ENCODE results near the gene COL19A1.

The COL19A1 gene

GRCh38 chr6:69942485-69942884 lies 76.1 kb downstream of the COL19A1 start:
- TF ChIP-seq, protein P1, sequence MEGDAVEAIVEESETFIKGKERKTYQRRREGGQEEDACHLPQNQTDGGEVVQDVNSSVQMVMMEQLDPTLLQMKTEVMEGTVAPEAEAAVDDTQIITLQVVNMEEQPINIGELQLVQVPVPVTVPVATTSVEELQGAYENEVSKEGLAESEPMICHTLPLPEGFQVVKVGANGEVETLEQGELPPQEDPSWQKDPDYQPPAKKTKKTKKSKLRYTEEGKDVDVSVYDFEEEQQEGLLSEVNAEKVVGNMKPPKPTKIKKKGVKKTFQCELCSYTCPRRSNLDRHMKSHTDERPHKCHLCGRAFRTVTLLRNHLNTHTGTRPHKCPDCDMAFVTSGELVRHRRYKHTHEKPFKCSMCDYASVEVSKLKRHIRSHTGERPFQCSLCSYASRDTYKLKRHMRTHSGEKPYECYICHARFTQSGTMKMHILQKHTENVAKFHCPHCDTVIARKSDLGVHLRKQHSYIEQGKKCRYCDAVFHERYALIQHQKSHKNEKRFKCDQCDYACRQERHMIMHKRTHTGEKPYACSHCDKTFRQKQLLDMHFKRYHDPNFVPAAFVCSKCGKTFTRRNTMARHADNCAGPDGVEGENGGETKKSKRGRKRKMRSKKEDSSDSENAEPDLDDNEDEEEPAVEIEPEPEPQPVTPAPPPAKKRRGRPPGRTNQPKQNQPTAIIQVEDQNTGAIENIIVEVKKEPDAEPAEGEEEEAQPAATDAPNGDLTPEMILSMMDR (IDR thresholded peaks at IDR 0.05) = no peak
- Histone ChIP-seq H3K27ac (no peak overlapping the region), H3K4me3 (ENCODE audit: low read depth in 1 of 2, low read length in 1 of 2) (no peak overlapping the region), H3K27me3 (no peaks in the 10 kb centered on the region), H3K4me1 (ENCODE audit: control insufficient read depth in 1 of 2, insufficient read depth in 1 of 2, low read depth in 1 of 2, low read length in 1 of 2) (no peaks in the 10 kb centered on the region), H3K9me3 (no peaks in the 10 kb centered on the region), H3K36me3 (no peaks in the 10 kb centered on the region)

GRCh38 chr6:69945192-69945591 lies 78.8 kb downstream of the COL19A1 start:
- Histone ChIP-seq H3K9me3 (no peaks in the 10 kb centered on the region), H3K27ac (no peak overlapping the region), H3K27me3 (no peaks in the 10 kb centered on the region), H3K4me1 (ENCODE audit: control insufficient read depth in 1 of 2, insufficient read depth in 1 of 2, low read depth in 1 of 2, low read length in 1 of 2) (no peaks in the 10 kb centered on the region), H3K36me3 (no peaks in the 10 kb centered on the region), H3K4me3 (ENCODE audit: low read depth in 1 of 2, low read length in 1 of 2) (no peak overlapping the region)
- TF ChIP-seq, protein P1 (IDR thresholded peaks at IDR 0.05) = no peak

GRCh38 chr6:69948479-69949114 lies 82.2 kb downstream of the COL19A1 start:
- H3K4me3 ChIP-seq (ENCODE audit: low read depth in 1 of 2, low read length in 1 of 2) = no peak overlapping the region
- no peak overlapping the region for H3K27ac ChIP-seq
- no peaks in the 10 kb centered on the region for H3K27me3 ChIP-seq
- H3K4me1 ChIP-seq (ENCODE audit: control insufficient read depth in 1 of 2, insufficient read depth in 1 of 2, low read depth in 1 of 2, low read length in 1 of 2) = no peaks in the 10 kb centered on the region
- no peaks in the 10 kb centered on the region for H3K9me3 ChIP-seq
- no peaks in the 10 kb centered on the region for H3K36me3 ChIP-seq
- TF ChIP-seq, protein P1 (IDR thresholded peaks at IDR 0.05) = no peak

GRCh38 chr6:69953491-69953890 lies 87.1 kb downstream of the COL19A1 start:
- Histone ChIP-seq H3K4me1 (ENCODE audit: control insufficient read depth in 1 of 2, insufficient read depth in 1 of 2, low read depth in 1 of 2, low read length in 1 of 2) (no peaks in the 10 kb centered on the region), H3K27ac (no peak overlapping the region), H3K36me3 (no peaks in the 10 kb centered on the region), H3K9me3 (no peaks in the 10 kb centered on the region), H3K4me3 (ENCODE audit: low read depth in 1 of 2, low read length in 1 of 2) (no peak overlapping the region), H3K27me3 (no peaks in the 10 kb centered on the region)
- TF ChIP-seq, protein P1 (IDR thresholded peaks at IDR 0.05) = no peak

DNA sequence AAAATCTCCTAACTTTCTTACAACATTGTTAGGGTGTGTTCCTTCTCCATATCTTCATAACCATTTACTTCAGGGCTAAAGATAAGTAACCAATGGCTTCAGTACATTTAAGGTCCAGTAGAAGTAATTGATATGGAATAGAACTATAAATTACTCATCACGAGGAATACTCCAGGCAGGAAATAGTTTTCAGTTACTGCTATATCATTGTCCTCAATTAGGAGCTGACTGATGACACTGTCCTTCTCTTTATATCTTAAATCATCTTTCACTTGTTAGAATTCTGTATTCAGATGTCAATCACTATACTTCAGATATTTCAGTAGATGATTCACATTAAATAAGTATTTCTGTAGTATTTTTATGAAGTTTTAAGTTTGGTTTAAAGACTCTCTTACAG lies 88.4 kb downstream of the COL19A1 start:
- H3K27me3 ChIP-seq = no peaks in the 10 kb centered on the region
- H3K4me3 ChIP-seq (ENCODE audit: low read depth in 1 of 2, low read length in 1 of 2) = no peak overlapping the region
- H3K36me3 ChIP-seq = no peaks in the 10 kb centered on the region
- TF ChIP-seq, protein P1 (IDR thresholded peaks at IDR 0.05) = no peak
- no peaks in the 10 kb centered on the region for H3K4me1 ChIP-seq (ENCODE audit: control insufficient read depth in 1 of 2, insufficient read depth in 1 of 2, low read depth in 1 of 2, low read length in 1 of 2)
- H3K27ac ChIP-seq = no peak overlapping the region
- no peaks in the 10 kb centered on the region for H3K9me3 ChIP-seq
